Adrenal gland (tissue), 5 donors: Measurements from ENCODE around the gene FAM162A.

ENCODE experiments used
- POLR2A ChIP-seq, 2 donors: fragments of 450-650 bp; IDR thresholded peaks; one replicate each; pipeline ENCODE4 v1.6.1; 2017; ENCODE audit warnings: antibody characterized with exemption in 2 of 2, mild to moderate bottlenecking in 2 of 2, moderate library complexity in 1 of 2
- TF ChIP-seq, protein P1 (sequence below), 6 experiments: fragments of 450-650 bp in 4 of 6; fragments of 200-600 bp in 2 of 6; sonication (generic) in 1 of 6; IDR thresholded peaks; 1 replicate in 5 of 6; 2 replicates in 1 of 6; pipeline versions ENCODE4 v1.5.1 to v1.8.0; 2016 to 2021; ENCODE audit warnings: antibody characterized with exemption in 6 of 6, mild to moderate bottlenecking in 2 of 6, moderate library complexity in 1 of 6
- donor health status: DM: no; HTN: no; CAD: no.

DNA sequence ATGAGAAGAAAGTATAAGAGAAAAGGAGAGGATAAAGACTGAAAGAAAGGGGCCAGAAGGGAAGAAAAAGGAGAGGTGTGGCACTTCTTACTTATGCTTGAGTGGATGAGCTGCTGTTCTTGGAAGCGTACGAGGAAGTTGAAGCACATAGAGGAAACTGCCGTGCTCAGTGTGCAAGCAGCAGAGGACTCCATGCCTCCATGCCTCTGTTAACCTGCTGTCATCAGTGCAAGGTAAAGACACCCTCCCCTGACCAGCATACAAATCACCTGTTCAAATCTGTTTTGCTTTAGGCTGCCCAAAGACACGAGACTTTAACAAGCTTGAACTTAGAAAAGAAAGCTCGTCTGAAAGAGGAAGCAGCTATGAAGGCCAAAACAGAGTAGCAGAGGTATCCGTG lies 25.5 kb downstream of the FAM162A start:
- TF ChIP-seq, protein P1, sequence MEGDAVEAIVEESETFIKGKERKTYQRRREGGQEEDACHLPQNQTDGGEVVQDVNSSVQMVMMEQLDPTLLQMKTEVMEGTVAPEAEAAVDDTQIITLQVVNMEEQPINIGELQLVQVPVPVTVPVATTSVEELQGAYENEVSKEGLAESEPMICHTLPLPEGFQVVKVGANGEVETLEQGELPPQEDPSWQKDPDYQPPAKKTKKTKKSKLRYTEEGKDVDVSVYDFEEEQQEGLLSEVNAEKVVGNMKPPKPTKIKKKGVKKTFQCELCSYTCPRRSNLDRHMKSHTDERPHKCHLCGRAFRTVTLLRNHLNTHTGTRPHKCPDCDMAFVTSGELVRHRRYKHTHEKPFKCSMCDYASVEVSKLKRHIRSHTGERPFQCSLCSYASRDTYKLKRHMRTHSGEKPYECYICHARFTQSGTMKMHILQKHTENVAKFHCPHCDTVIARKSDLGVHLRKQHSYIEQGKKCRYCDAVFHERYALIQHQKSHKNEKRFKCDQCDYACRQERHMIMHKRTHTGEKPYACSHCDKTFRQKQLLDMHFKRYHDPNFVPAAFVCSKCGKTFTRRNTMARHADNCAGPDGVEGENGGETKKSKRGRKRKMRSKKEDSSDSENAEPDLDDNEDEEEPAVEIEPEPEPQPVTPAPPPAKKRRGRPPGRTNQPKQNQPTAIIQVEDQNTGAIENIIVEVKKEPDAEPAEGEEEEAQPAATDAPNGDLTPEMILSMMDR (IDR thresholded peaks at IDR 0.05) = no peak
- no peak for TF ChIP-seq POLR2A (IDR thresholded peaks at IDR 0.05)
